ENCODE data around the gene HLA-C.
"Not testable (repeated sequence)": the region's sequence is repeated elsewhere in the genome, so short reads cannot be mapped to it uniquely, and the experiment has no call there.

GRCh38 chr6:31279647-31280046 lies 7.8 kb upstream of the HLA-C start:
- not testable (repeated sequence) for TF ChIP-seq CTCF, EP300, POLR2A, POLR2AphosphoS5 (IDR thresholded peaks at IDR 0.05)
